Mesendoderm (in vitro differentiated cells): ENCODE measurements around the gene C3.
A peak's percentile ranks its signal among the peaks of the same experiment; 100 is the strongest.

Experiments
- DNase-seq: peaks from one replicate; pipeline ENCODE4 v3.0.0; 2013
- H2AK5ac ChIP-seq: 2 replicates; pipeline ENCODE4 v1.6.1; 2013; ENCODE audit warnings: low read length, inconsistent platforms
- H2BK120ac ChIP-seq: 2 replicates; pipeline ENCODE4 v1.6.1; 2013; ENCODE audit warnings: low read depth, mild to moderate bottlenecking, low read length, moderate library complexity, mixed read lengths
- H2BK15ac ChIP-seq: replicated peaks from 2 replicates; pipeline ENCODE4 v1.6.1; 2013; ENCODE audit warnings: low read depth, mild to moderate bottlenecking, moderate library complexity
- H2BK5ac ChIP-seq: 2 replicates; pipeline ENCODE4 v1.6.1; 2013; ENCODE audit warnings: low read length, inconsistent platforms
- H3K18ac ChIP-seq: 2 replicates; pipeline ENCODE4 v1.6.1; 2013; ENCODE audit warnings: mild to moderate bottlenecking, low read length, mixed read lengths
- H3K23ac ChIP-seq: one replicate; pipeline ENCODE4 v1.6.1; 2013; ENCODE audit warnings: low read length
- H3K27ac ChIP-seq: 2 replicates; pipeline ENCODE4 v1.5.1; 2013; ENCODE audit warnings: low read depth, mild to moderate bottlenecking, inconsistent platforms, low read length, moderate library complexity
- H3K27me3 ChIP-seq: 2 replicates; pipeline ENCODE4 v1.6.1; 2013; ENCODE audit warnings: low read length, control low read depth, mild to moderate bottlenecking, inconsistent platforms; ENCODE audit not compliant: insufficient read depth, poor library complexity
- H3K36me3 ChIP-seq: 2 replicates; pipeline ENCODE4 v1.6.1; 2013; ENCODE audit warnings: low read length, inconsistent platforms; ENCODE audit not compliant: control insufficient read depth, insufficient read depth
- H3K4ac ChIP-seq: one replicate; pipeline ENCODE4 v1.6.1; 2013; ENCODE audit warnings: low read depth, mild to moderate bottlenecking, low read length, moderate library complexity
- H3K4me1 ChIP-seq: 2 replicates; pipeline ENCODE4 v1.6.1; 2013; ENCODE audit warnings: low read depth, low read length, inconsistent platforms; ENCODE audit not compliant: control insufficient read depth
- H3K4me2 ChIP-seq: 2 replicates; pipeline ENCODE4 v1.6.1; 2013; ENCODE audit warnings: low read length
- H3K4me3 ChIP-seq: 2 replicates; pipeline ENCODE4 v1.5.1; 2013; ENCODE audit warnings: mild to moderate bottlenecking, low read length
- H3K56ac ChIP-seq: one replicate; pipeline ENCODE4 v1.6.1; 2013; ENCODE audit warnings: low read length
- H3K79me1 ChIP-seq: 2 replicates; pipeline ENCODE4 v1.6.1; 2013; ENCODE audit warnings: low read length, inconsistent platforms
- H3K79me2 ChIP-seq: 2 replicates; pipeline ENCODE4 v1.6.1; 2013; ENCODE audit warnings: mild to moderate bottlenecking, low read length; ENCODE audit not compliant: control insufficient read depth, insufficient read depth
- H3K9ac ChIP-seq: 2 replicates; pipeline ENCODE4 v1.6.1; 2013; ENCODE audit warnings: low read length, inconsistent platforms
- H4K5ac ChIP-seq: one replicate; pipeline ENCODE4 v1.6.1; 2013; ENCODE audit warnings: low read length
- H4K8ac ChIP-seq: one replicate; pipeline ENCODE4 v1.6.1; 2013; ENCODE audit warnings: low read depth, mild to moderate bottlenecking, control low read depth, low read length, moderate library complexity
- WGBS: extraction: QIAGEN DNeasy Blood & Tissue Kit; methylation state at CpG from one replicate; pipeline ENCODE4 v1.1.7; 2013; ENCODE audit warnings: low lambda C conversion rate, missing lambda C conversion rate; ENCODE audit not compliant: insufficient coverage; ENCODE audit errors: extremely low coverage; 5-methylcytosine and 5-hydroxymethylcytosine counted together

The C3 gene

GRCh38 chr19:6654347-6655310, 65.8 kb downstream of the C3 start:
- Histone ChIP-seq H3K4me1 (peaks cover 6% of the 10 kb centered on the region), H3K79me2 (no peaks in the 10 kb centered on the region), H4K5ac (peak overlapping the region; percentile 52), H3K4me3 (no peak overlapping the region), H2BK15ac (no peak overlapping the region), H3K56ac (peak overlapping the region; percentile 49), H3K79me1 (peaks cover 2% of the 10 kb centered on the region), H3K4me2 (no peak overlapping the region), H3K27me3 (no peaks in the 10 kb centered on the region), H3K4ac (no peak overlapping the region), H3K9ac (peak overlapping the region; percentile 25), H3K36me3 (peaks cover 2% of the 10 kb centered on the region), H2BK5ac (peak overlapping the region; percentile 69), H3K23ac (no peak overlapping the region), H3K27ac (peak overlapping the region; percentile 4), H2BK120ac (no peak overlapping the region), H3K18ac (peak overlapping the region; percentile 8), H2AK5ac (no peak overlapping the region), H4K8ac (no peak overlapping the region)
- no CpG with 5 or more reads among the region's 15 CpGs for WGBS
- DNase-seq: no peak

GRCh38 chr19:6652805-6653094, 67.7 kb downstream of the C3 start:
- H3K9ac ChIP-seq: no peak overlapping the region
- no peak overlapping the region for H3K27ac ChIP-seq
- WGBS: no CpG with 5 or more reads among the region's 1 CpG
- H2BK15ac ChIP-seq: no peak overlapping the region
- H3K56ac ChIP-seq: no peak overlapping the region
- no peak overlapping the region for H3K4ac ChIP-seq
- no peak overlapping the region for H4K5ac ChIP-seq
- H3K27me3 ChIP-seq: no peaks in the 10 kb centered on the region
- H3K79me1 ChIP-seq: no peaks in the 10 kb centered on the region
- H3K18ac ChIP-seq: no peak overlapping the region
- no peak overlapping the region for H3K4me2 ChIP-seq
- peak; percentile 28 for DNase-seq
- no peaks in the 10 kb centered on the region for H3K79me2 ChIP-seq
- H3K4me3 ChIP-seq: no peak overlapping the region
- H2AK5ac ChIP-seq: no peak overlapping the region
- H2BK120ac ChIP-seq: no peak overlapping the region
- peaks cover 2% of the 10 kb centered on the region for H3K36me3 ChIP-seq
- H2BK5ac ChIP-seq: no peak overlapping the region
- H3K23ac ChIP-seq: no peak overlapping the region
- peaks cover 1% of the 10 kb centered on the region for H3K4me1 ChIP-seq
- no peak overlapping the region for H4K8ac ChIP-seq

- Histone ChIP-seq H4K8ac (no peak overlapping the region), H3K56ac (no peak overlapping the region), H3K79me2 (no peaks in the 10 kb centered on the region), H2BK120ac (no peak overlapping the region), H3K4ac (no peak overlapping the region), H2BK5ac (no peak overlapping the region), H3K18ac (no peak overlapping the region), H3K27ac (no peak overlapping the region), H3K4me2 (no peak overlapping the region), H3K79me1 (no peaks in the 10 kb centered on the region), H3K4me3 (no peak overlapping the region), H2BK15ac (no peak overlapping the region), H3K9ac (no peak overlapping the region), H3K36me3 (no peaks in the 10 kb centered on the region), H4K5ac (no peak overlapping the region), H3K4me1 (peaks cover 1% of the 10 kb centered on the region), H3K27me3 (no peaks in the 10 kb centered on the region), H2AK5ac (no peak overlapping the region), H3K23ac (no peak overlapping the region)
- no peak for DNase-seq
- WGBS: no CpG with 5 or more reads among the region's 6 CpGs
Observed at GRCh38 chr19:6651965-6652804, 68.3 kb downstream of the C3 start.

GRCh38 chr19:6649185-6649584, 71.3 kb downstream of the C3 start:
- no peak overlapping the region for H3K18ac ChIP-seq
- H3K4me1 ChIP-seq: no peaks in the 10 kb centered on the region
- no peak overlapping the region for H3K27ac ChIP-seq
- H3K4ac ChIP-seq: no peak overlapping the region
- H3K36me3 ChIP-seq: no peaks in the 10 kb centered on the region
- no peak overlapping the region for H4K8ac ChIP-seq
- no peak overlapping the region for H4K5ac ChIP-seq
- no CpG with 5 or more reads among the region's 2 CpGs for WGBS
- H2BK120ac ChIP-seq: no peak overlapping the region
- no peak overlapping the region for H2BK5ac ChIP-seq
- H3K9ac ChIP-seq: no peak overlapping the region
- H3K56ac ChIP-seq: no peak overlapping the region
- no peaks in the 10 kb centered on the region for H3K79me1 ChIP-seq
- no peak overlapping the region for H3K4me2 ChIP-seq
- no peak overlapping the region for H2AK5ac ChIP-seq
- H2BK15ac ChIP-seq: no peak overlapping the region
- no peaks in the 10 kb centered on the region for H3K27me3 ChIP-seq
- no peaks in the 10 kb centered on the region for H3K79me2 ChIP-seq
- DNase-seq: no peak
- H3K4me3 ChIP-seq: no peak overlapping the region
- no peak overlapping the region for H3K23ac ChIP-seq

GRCh38 chr19:6648141-6648715, 72.2 kb downstream of the C3 start:
- Histone ChIP-seq H2BK5ac (no peak overlapping the region), H3K9ac (no peak overlapping the region), H3K36me3 (no peaks in the 10 kb centered on the region), H4K8ac (no peak overlapping the region), H3K4me1 (no peaks in the 10 kb centered on the region), H3K18ac (no peak overlapping the region), H3K79me2 (no peaks in the 10 kb centered on the region), H2BK120ac (no peak overlapping the region), H3K79me1 (no peaks in the 10 kb centered on the region), H3K27ac (no peak overlapping the region), H3K4ac (no peak overlapping the region), H3K4me3 (no peak overlapping the region), H3K23ac (no peak overlapping the region), H2BK15ac (no peak overlapping the region), H2AK5ac (no peak overlapping the region), H4K5ac (no peak overlapping the region), H3K56ac (no peak overlapping the region), H3K27me3 (no peaks in the 10 kb centered on the region), H3K4me2 (no peak overlapping the region)
- DNase-seq: no peak
- no CpG with 5 or more reads among the region's 9 CpGs for WGBS
